Regular cardiac myocyte (primary cell): ENCODE results near the gene IL16. TPM values are rescaled to one million over a fixed set of nuclear protein-coding genes. Genes with fewer than 3 reads are reported as not detected.

Source experiments
- total RNA-seq: library from RNA; depleted of rRNA; stranded (reverse); fragments of >200 nt; gene quantifications from 2 replicates; pipeline ENCODE4 v1.2.3, GENCODE V29; 2014

IL16 gene
- 0.56 TPM in 1 of 2 replicates, not detected in the other for total RNA-seq

DNA sequence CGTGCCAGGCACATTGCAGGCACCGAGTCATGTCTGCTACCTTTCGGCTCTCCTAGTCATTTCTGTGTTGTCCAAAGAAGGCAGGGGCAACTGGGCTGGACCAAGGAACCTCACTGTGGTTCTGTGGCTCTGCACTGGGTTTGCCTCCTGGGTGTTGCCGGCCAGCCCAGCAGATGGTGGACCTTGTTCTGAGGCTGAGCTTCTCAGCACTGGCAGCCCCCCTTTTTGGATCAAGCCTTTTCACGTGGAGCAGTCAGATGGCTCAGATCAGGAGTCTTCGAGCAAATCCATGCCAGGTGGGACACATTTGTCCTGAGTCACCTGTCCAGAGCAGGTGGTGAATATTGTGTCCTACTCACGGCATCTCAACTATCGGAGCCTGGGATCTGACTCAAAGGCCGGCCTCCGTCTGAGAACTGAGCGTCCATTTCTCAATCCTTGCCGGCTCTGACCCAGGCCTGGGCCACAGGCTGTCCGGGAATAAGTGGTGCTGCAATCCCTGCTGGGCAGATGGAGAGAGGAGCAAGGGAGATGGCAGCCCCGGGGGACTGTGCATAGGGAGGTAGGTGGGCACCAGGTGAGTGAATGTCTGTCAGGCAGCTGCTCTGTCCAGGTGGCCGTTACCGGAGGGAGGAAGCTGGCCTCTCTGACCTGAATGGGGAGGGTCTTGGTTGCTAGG lies at the start of gene IL16:
IL16 (plus strand) TSS at position 304 of the 679 bp plus-strand sequence. CDS start 28,521 bp downstream, outside the sequence.

DNA sequence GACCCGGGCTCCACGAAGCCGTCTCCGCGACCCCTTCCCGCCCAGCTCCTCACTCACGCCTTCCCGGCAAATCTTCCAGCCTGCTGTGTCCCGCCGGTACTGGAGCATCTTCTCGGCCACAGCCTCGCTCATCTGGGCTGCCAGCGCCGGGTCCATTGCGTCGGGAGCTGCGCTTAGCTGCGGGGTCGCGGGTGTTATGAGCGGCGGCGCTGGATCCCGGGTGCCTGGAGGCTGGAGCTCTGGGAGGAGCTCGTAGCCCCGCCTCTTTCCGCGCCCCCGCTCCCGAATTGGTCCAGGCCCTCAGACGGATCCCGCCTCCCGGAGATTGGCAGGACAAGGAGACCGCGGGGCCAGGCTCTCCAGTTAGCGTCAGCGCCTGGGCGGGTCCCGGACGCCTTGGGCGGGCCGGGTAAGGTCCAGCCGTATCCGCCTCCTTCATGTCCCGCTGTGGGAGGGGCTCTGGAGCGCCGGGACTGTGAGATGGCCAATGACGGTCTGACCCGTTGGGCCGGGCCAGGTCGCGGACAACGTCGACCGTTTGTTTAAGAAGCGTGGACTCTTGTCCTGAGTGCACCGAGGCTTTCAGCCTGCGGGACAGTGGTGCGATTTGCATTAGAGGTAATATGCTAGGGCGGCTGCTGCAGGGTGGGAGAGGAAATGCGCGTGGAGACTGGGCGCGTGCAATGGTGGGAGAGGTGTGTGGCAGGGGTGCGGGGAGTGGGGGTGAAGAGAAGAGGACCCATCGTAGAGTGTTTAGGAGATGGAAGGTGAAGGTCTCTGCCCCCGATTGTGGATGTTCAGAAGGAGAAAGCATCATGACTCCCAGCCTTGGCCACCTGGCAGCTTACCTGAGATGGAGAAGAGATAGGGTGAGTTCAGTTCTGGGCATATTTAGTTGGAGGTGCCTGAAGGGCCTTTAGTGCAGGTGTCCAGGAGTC lies 127.5 kb downstream of the IL16 start, which contains the start of gene STARD5:
STARD5 (minus strand) TSS at position 198 of the 938 bp plus-strand sequence; CDS start at position 156, 42 bp downstream.

Other genes with a start within 250 kb of the IL16 start
- gene MESD, start 207.1 kb upstream of the IL16 start, total RNA-seq: 18.6 and 24.0 TPM in 2 replicates
- gene TLNRD1, start 196.0 kb upstream of the IL16 start, total RNA-seq: 4.8 and 10.5 TPM in 2 replicates
- under 0.01 TPM in 1 of 2 replicates, not detected in the other for gene CFAP161, start 62.6 kb upstream of the IL16 start, total RNA-seq
- 3.3 and 21.1 TPM in 2 replicates for gene STARD5, start 127.3 kb downstream of the IL16 start, total RNA-seq
- gene TMC3, start 177.3 kb downstream of the IL16 start, total RNA-seq: 0.19 and 3.9 TPM in 2 replicates